Hepatic stellate cell (primary cell): ENCODE measurements around the gene ARL16.
"Not testable (repeated sequence)": the region's sequence is repeated elsewhere in the genome, so short reads cannot be mapped to it uniquely, and the experiment has no call there.

Source experiments
- DNase-seq: peaks from one replicate; pipeline ENCODE4 v3.0.0; 2011; ENCODE audit warnings: low spot score

The ARL16 gene

DNA sequence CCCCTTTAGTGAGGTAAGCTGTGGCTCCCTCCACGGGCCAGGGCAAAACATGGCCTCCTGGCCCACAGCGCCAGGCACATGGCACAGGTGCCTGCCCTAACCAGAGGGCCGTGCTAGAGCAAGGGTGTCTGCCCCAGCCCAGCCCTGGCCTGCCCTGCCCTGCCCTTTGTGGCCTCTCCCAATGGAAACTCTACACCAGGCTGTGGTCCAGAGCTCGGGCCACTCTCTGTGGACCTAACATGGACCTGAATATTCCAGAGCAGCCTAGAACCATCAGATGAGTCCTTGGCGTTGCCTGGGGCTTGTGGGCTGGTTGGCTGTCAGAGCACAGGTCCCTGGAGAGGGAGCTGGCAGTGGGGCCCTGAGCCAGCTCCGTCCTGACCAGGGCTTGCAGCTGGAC, 11.6 kb upstream of the ARL16 start:
- DNase-seq, result no peak

GRCh38 chr17:81694810-81695209, 11.2 kb upstream of the ARL16 start:
- no peak for DNase-seq

DNA sequence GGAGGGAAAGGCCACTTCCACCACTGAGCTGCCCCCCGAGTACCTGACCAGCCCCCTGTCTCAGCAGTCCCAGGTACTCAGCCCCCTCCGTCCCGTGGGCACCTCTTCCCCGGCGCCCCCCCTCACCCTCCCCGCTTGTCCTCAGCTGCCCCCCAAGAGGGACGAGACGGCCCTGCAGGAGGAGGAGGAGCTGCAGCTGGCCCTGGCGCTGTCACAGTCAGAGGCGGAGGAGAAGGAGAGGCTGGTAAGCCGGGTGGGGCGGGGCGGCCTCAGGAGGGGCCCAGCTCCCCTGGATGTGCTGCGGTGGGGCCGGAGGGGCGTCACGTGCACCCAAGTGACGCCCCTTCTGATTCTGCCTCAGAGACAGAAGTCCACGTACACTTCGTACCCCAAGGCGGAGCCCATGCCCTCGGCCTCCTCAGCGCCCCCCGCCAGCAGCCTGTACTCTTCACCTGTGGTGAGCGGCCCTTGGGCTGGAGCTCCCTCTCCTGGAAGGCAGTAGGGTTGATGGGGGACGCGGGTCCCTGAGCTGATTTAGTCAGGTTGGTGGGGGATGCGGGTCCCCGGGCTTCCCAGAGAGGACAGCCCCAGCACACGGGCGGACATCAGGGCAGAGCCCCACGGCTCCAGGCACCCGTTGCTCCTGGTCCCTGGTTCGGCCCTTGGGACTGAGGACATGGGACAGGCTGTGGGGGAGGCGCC, 10.1 kb upstream of the ARL16 start:
- no peak for DNase-seq

GRCh38 chr17:81691608-81692007, 8.0 kb upstream of the ARL16 start:
- no peak for DNase-seq

- DNase-seq, result no peak
These were observed 7.6 kb upstream of the ARL16 start for GRCh38 chr17:81691196-81691595.

DNA sequence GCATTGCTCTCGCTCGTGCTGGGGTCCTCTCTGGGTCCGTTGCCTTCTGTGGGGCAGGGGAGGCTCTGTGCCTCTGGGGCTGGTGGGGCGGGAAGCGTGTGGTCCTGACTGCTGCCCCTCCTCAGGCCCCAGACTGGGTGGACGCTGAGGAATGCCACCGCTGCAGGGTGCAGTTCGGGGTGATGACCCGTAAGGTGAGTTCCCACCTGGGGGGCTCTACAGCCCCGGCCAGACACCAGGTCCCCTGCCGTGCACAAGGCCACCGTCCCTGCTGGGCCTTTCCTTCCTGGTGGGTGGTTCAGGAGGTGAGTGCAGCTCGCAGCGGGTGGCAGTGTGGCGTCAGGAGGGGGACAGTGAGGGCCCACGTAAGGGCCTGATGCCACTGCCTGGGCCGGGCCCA, 7.0 kb upstream of the ARL16 start:
- DNase-seq, result no peak

DNA sequence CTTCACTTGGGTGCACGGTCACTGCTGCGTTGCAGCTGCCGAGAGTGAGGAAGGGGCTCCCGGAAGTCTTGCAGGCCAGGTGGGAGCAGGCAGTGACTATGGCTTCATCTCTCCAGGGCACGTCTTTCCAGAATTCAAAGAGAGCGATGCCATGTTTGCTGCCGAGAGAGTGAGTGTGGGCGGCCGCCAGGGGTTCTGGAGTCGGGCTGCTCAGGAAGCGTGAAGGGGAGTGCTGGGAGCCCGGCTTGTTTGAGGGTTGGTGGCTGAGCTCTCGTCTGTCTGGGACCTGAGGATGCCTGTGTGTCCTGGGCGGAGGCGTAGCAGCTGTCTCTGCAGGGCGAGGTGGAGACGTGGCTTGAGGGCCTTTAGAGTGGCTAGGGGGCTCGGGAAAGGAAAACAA, 6.5 kb upstream of the ARL16 start:
- no peak for DNase-seq

GRCh38 chr17:81688616-81689015, 5.0 kb upstream of the ARL16 start:
- no peak for DNase-seq

DNA sequence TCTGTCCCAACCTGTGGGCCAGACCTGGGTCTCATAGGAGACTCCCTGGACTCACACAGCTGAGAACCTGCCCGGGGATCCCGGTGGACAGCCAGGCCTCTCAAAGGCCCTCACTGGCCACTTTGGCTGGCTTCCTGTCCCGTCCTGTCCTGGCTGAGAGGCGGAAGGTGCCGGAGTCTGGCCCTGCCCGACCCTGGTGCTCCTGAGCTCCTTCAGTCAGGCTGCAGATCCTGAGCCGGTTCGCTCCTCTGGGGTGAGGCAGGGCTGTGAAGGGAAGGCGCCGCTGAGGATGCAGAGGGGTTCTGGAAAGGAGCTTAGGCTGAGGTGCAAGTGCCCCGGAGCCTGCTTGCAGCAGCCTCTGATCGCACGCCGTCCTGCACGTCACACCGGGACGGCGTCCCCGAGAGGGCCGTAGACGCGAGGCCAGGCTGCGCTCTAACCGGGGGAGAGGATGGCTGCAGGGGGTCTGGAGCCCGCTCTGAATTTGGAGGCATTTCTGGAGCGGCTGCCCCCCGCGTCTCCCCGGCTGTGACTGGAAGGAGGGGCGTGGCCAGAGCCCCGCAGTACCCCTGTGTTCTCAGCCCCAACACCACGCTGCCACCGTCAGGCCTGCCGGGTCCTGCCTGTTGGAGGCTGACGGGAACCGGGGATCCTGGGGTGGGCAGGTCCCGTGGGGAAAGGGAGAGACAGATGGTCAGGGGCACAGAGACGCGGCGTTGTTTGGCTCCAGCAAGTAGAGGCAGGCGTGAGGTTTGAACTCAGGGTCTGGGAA, 4.4 kb upstream of the ARL16 start:
- no peak for DNase-seq

- no peak for DNase-seq
These were observed 3.0 kb upstream of the ARL16 start for GRCh38 chr17:81686614-81687013.

GRCh38 chr17:81685108-81685507, 1.5 kb upstream of the ARL16 start:
- peak; percentile 74 for DNase-seq

- peak; percentile 94 for DNase-seq
These were observed 880 bp upstream of the ARL16 start for GRCh38 chr17:81684442-81684911.

GRCh38 chr17:81683208-81683583, 401 bp downstream of the ARL16 start:
- peak; percentile 48 for DNase-seq

DNA sequence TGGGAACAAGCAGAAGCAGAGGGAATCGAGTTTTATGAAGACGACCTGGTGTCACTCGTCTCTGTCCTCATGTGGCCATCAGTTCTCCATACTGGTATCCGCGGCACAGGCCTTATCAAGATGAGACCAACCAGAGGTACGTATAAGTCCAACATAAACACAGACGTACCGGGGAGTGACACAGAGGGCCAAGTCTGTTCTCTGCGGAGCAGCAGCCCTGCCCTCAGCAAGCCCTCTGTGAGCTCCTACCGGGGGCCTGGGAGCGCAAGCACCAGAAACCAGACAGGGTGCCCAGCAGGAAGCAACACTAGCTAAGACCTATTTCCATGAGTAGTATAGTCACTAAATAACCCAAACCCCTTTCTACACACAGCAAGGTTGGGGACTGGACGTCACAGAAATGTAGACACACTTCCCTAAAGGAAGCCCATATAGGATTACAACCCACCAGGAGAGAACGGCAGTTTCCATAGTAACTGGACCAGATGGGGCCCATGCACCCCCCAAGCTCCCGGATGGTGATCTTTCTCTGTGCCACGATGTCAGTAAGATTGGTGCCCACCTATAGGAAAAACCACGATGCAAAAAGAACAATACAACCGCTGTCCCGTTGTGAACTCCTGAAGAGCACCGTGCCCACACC, 911 bp downstream of the ARL16 start:
- no peak for DNase-seq

DNA sequence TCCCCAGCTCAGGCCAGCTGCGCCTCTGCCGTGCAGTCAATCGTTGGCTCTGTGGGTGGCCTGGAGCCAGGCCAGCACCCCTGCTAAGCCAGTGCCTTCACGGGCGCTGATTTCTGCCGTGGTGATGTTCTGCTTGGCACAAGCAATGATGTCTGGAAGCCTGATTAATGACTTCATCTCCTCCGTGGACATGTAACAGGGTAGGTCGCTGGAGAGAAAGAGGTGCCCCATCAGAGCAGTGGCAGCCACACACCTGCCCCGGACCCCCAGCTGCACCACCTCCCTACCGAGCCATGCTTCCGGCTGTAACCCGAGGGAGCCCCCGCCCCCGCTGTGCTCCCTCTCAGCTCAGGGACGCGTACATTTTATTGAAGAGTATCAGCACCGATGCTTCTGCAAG, 1.9 kb downstream of the ARL16 start:
- no peak for DNase-seq

GRCh38 chr17:81680150-81680549, 3.4 kb downstream of the ARL16 start:
- no peak for DNase-seq

- DNase-seq, result no peak
These were observed 6.7 kb downstream of the ARL16 start for GRCh38 chr17:81676906-81677305.

DNA sequence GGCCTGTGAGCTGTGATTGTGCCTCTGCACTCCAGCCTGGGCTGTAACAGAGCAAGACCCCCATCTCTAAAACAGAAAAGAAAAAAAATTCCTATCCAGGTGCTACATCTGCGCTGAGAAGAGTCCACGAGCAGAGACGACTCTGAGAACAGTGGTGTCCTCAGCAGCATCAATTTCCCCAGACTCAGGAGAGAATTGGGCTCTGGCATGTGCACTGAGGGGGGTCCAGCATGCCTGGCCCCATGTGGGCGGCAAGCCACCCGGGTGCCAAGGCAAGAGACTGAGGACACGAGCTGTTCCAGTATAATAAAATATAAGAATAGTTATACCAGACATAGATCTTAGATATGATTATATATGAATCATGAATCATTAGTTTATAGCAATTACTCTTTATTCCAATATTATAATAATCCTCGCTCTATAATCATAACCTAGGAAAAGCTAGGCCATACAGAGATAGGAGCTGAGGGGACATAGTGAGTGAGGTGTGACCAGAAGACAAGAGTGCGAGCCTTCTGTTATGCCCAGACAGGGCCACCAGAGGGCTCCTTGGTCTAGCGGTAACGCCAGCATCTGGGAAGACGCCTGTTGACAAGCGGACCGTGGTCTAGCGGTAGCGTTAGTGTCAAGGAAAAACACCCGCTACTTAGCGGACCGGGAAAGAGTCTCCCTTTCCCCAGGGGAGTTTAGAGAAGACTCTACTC, 7.9 kb downstream of the ARL16 start:
- DNase-seq, result not testable (repeated sequence)

DNA sequence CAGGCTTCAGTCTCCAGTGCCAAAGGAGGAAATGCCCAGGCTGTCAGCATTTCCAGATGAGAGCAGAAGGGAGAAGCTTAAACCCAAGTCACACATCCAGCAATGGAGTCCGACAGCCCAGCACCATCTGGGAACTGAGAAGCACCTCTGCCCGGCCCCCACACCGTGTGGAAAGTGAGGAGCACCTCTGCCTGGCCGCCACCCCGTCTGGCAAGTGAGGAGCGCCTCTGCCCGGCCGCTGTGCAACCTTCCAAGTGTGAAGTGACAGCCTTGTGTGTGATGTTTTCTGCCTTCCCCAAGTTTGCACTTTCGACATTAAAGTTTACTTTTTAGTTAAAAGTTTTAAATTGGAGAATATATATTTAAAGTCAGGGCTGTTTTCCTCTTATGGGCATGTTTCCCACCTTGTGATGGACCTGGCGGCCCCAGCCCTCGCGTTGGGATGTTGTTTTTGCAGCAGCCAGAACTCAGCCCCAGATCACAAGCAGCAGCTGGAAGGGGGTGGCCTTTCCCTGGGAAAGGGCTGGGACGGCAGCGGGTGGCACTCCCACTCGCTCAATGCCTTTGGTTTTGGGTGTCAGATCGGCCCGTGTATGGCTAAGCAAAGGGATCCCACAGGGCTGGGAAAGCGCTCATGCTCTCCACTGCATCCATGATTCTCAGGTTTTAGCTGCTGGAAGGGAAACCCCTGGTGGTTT, 9.9 kb downstream of the ARL16 start:
- no peak for DNase-seq

GRCh38 chr17:81672954-81673353, 10.6 kb downstream of the ARL16 start:
- DNase-seq, result no peak

DNA sequence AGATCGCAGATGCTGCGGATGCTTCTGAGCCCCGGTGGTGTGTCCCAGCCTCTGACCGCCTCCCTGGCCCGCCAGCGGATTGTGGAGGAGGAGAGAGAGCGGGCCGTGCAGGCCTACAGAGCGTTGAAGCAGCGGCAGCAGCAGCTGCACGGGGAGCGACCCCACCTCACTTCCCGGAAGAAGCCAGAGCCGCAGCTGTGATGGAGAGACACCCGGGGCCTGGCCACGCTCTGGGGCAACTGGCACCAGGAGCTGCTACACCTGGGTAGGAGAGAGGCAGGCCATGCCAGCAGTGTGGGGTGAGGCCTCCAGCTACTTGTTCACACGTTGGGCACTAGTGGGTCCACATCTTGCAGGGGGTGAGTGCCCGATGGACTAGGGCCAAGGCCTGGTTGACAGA, 11.1 kb downstream of the ARL16 start:
- DNase-seq, result no peak

DNA sequence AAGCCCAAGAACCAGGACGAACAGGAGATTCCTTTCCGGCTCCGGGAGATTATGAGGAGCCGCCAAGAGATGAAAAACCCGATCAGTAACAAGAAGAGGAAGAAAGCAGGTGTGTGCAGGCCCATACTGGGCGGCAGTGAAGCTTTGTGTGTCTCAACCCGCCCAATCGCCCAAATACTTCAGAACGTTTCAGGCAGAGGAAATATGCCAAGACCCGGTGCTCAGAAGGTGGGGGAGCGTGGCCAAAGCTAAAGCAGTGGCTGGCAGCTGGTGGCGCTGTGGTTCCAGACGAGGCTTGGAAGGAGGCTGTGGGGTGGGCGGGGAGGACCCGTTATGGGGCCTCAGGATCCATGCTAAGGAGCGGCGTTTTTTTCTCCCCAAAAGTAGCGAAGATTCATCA, 15.8 kb downstream of the ARL16 start:
- no peak for DNase-seq
